Mammary epithelial cell (primary cell): ENCODE measurements around the gene C20orf96.

Source experiments
- CTCF ChIP-seq, 2 donors: IDR thresholded peaks in 1 of 2; conservative IDR thresholded peaks in 1 of 2; 2 replicates each; pipeline ENCODE4 v1.5.1; 2011 to 2012; ENCODE audit warnings: inconsistent platforms in 2 of 2, low read length in 2 of 2, mild to moderate bottlenecking in 2 of 2, control low read depth in 1 of 2, low read depth in 1 of 2; ENCODE audit not compliant: insufficient read depth in 1 of 2; ENCODE audit errors: extremely low read depth in 1 of 2
- EZH2 ChIP-seq: IDR thresholded peaks from 2 replicates; pipeline ENCODE4 v1.6.1; 2012; ENCODE audit warnings: low read length, inconsistent platforms, borderline replicate concordance

- no peak for TF ChIP-seq CTCF (conservative IDR thresholded peaks at IDR 0.05 in 1 of 2, IDR thresholded peaks at IDR 0.05 in 1 of 2; ENCODE audit: extremely low read depth in 1 of 2, insufficient read depth in 1 of 2, low read depth in 1 of 2, low read length in 2 of 2)
- no peak for TF ChIP-seq EZH2
These were observed 17.8 kb downstream of the C20orf96 start for GRCh38 chr20:272718-273117.
